K562 (cell line): Measurements from ENCODE around the gene MAP4K5. TPM values are rescaled to one million over a fixed set of nuclear protein-coding genes. Genes with fewer than 3 reads are reported as not detected.

ENCODE experiments used
- ATAC-seq: fragments of 200-7000 bp; cut with Tn5 transposase; 3 replicates; pipeline ENCODE4 v1.9.1; 2020; ENCODE audit warnings: moderate library complexity
- BruUV-seq: library from RNA; stranded (reverse); fragments of 400-500 nt; replicated peaks from 2 replicates; lab custom pipeline; 2021; lab: Mats Ljungman, UMichigan
- CTCF ChIA-PET: fragments of 300-600 bp; formaldehyde crosslinking; extraction: SDS; loops from one replicate; lab custom pipeline; 2021; ENCODE audit warnings: low intra/inter-chr PET ratio; lab: Yijun Ruan, JAX
- POLR2A ChIA-PET: fragments of 300-600, 350-650 bp; sonication (Branson Sonifier 250); formaldehyde crosslinking; extraction: SDS; loops from one replicate; lab custom pipeline; 2021; ENCODE audit warnings: antibody characterized with exemption, inconsistent platforms; lab: Yijun Ruan, JAX
- DNase-seq, 4 experiments: peaks; one replicate each; pipeline versions ENCODE4 v3.0.0 to v3.0.0-alpha.2; 2011 to 2018; ENCODE audit warnings: low spot score in 3 of 4, mixed read lengths in 3 of 4; ENCODE audit errors: extremely low read depth in 1 of 4
- FAIRE-seq: peaks from 2 replicates; lab custom pipeline; 2011; peaks lifted over from hg19 to GRCh38; lab: Jason Lieb, UNC
- H2AFZ ChIP-seq: 2 replicates; pipeline ENCODE4 v1.6.0; 2011; ENCODE audit warnings: low read depth, low read length, control low read depth, inconsistent platforms
- H3K27ac ChIP-seq: fragments of 200-600 bp; 3 replicates; pipeline ENCODE4 v1.8.0; 2011; ENCODE audit warnings: low read depth, mild to moderate bottlenecking, control low read depth, inconsistent platforms, low read length, moderate library complexity, mixed read lengths; ENCODE audit errors: extremely low read depth
- H3K27me3 ChIP-seq, 2 experiments: fragments of 300-600 bp in 1 of 2; 2 replicates in 1 of 2; 3 replicates in 1 of 2; pipeline versions ENCODE4 v1.6.0 to v1.8.0; 2011; ENCODE audit warnings: inconsistent platforms in 2 of 2, low read length in 2 of 2, mild to moderate bottlenecking in 1 of 2, mixed read lengths in 1 of 2, moderate library complexity in 1 of 2; ENCODE audit not compliant: control insufficient read depth in 2 of 2, insufficient read depth in 2 of 2
- H3K36me3 ChIP-seq: fragments of 300-600 bp; 3 replicates; pipeline ENCODE4 v1.8.0; 2011; ENCODE audit warnings: mild to moderate bottlenecking, low read length, inconsistent platforms; ENCODE audit not compliant: control insufficient read depth, insufficient read depth
- H3K4me1 ChIP-seq, 2 experiments: fragments of 200-600 bp in 1 of 2; replicated peaks in 1 of 2; 2 replicates in 1 of 2; 3 replicates in 1 of 2; pipeline versions ENCODE4 v1.5.1 to v1.8.0; 2011; ENCODE audit warnings: inconsistent platforms in 2 of 2, low read length in 2 of 2, mild to moderate bottlenecking in 1 of 2, mixed read lengths in 1 of 2, moderate library complexity in 1 of 2; ENCODE audit not compliant: control insufficient read depth in 2 of 2, insufficient read depth in 2 of 2
- H3K4me2 ChIP-seq: 2 replicates; pipeline ENCODE4 v1.6.1; 2011; ENCODE audit warnings: low read length, control low read depth, inconsistent platforms, mixed read lengths; ENCODE audit not compliant: insufficient read depth
- H3K4me3 ChIP-seq: fragments of 200-600 bp; sonication (generic), shearing (Covaris generic); 2 replicates; pipeline ENCODE4 v1.5.1; 2016; ENCODE audit warnings: control low read depth, inconsistent platforms
- H3K79me2 ChIP-seq: fragments of 200-600 bp; 3 replicates; pipeline ENCODE4 v1.8.0; 2011; ENCODE audit warnings: low read length, inconsistent platforms; ENCODE audit not compliant: control insufficient read depth, insufficient read depth
- H3K9ac ChIP-seq, 2 experiments: 2 replicates each; pipeline versions ENCODE4 v1.6.0 to v1.6.1; 2011; ENCODE audit warnings: low read depth in 2 of 2, low read length in 2 of 2, control low read depth in 1 of 2, inconsistent platforms in 1 of 2, mild to moderate bottlenecking in 1 of 2, mixed read lengths in 1 of 2; ENCODE audit not compliant: insufficient read depth in 1 of 2
- H3K9me1 ChIP-seq: one replicate; pipeline ENCODE4 v1.6.0; 2011; ENCODE audit warnings: inconsistent platforms, mild to moderate bottlenecking, low read length, moderate library complexity; ENCODE audit not compliant: control insufficient read depth, insufficient read depth
- H3K9me3 ChIP-seq: replicated peaks from 2 replicates; pipeline ENCODE4 v1.5.1; 2011; ENCODE audit warnings: low read depth, low read length, inconsistent platforms; ENCODE audit not compliant: control insufficient read depth, insufficient read depth
- H4K20me1 ChIP-seq: replicated peaks from 2 replicates; pipeline ENCODE4 v1.6.1; 2011; ENCODE audit warnings: low read length, inconsistent platforms, mixed read lengths; ENCODE audit not compliant: control insufficient read depth, insufficient read depth
- MGA ChIP-seq: fragments of 450-650 bp; IDR thresholded peaks from 2 replicates; pipeline ENCODE4 v1.6.1; 2016; ENCODE audit warnings: mild to moderate bottlenecking, moderate library complexity
- ZNF12 ChIP-seq: sonication (generic); formaldehyde crosslinking; IDR thresholded peaks from 2 replicates; pipeline ENCODE4 v1.4.0; 2020; ENCODE audit warnings: mild to moderate bottlenecking, missing genetic modification reagents
- WGBS: fragments of 100-300 bp; shearing (Covaris generic); methylation state at CpG from one replicate; pipeline ENCODE4 v1.1.6; 2016; ENCODE audit warnings: low coverage, mixed read lengths; ENCODE audit not compliant: insufficient coverage; ENCODE audit errors: missing lambda C conversion rate; 5-methylcytosine and 5-hydroxymethylcytosine counted together
- in situ Hi-C: fragments of 300-500 bp; cut with MboI; formaldehyde crosslinking; loops from 4 replicates; pipeline ENCODE4 v1.15.0; 2018; ENCODE audit warnings: inconsistent platforms, mixed read lengths
- intact Hi-C: fragments of 100-400 bp; cut with micrococcal nuclease; formaldehyde crosslinking; loops from 2 replicates; pipeline ENCODE4 v1.14.2; 2022
- polyA plus RNA-seq, 8 experiments: library from polyadenylated mRNA; depleted of rRNA in 4 of 8; stranded (reverse) in 5 of 8; unstranded in 3 of 8; fragments of >200 nt; fragmentation: Nextera tagmentation in 2 of 8; fragmentation: Illumina TruSeq in 1 of 8; extraction: Ambion mirVana in 2 of 8; extraction: Trizol in 1 of 8; gene quantifications; 2 replicates each; pipeline versions ENCODE4 v1.2.1 to v1.2.3, GENCODE V29; 2011 to 2014; ENCODE audit warnings: inconsistent platforms in 1 of 8, missing spikeins in 1 of 8
- total RNA-seq, 7 experiments: library from RNA; depleted of rRNA in 6 of 7; stranded (reverse); fragments of >200 nt in 6 of 7; fragmentation: Illumina TruSeq in 2 of 7; extraction: Trizol in 2 of 7; gene quantifications; 2 replicates each; pipeline versions ENCODE4 v1.2.1 to v1.2.3, GENCODE V29; 2011 to 2021; ENCODE audit warnings: low replicate concordance in 1 of 7
- TF ChIP-seq, protein P1 (sequence below): sonication (generic); formaldehyde crosslinking; IDR thresholded peaks from 2 replicates; pipeline ENCODE4 v1.8.0; 2023; ENCODE audit warnings: mild to moderate bottlenecking, missing genetic modification reagents

Gene MAP4K5
- total and polyA plus RNA-seq, 9 of the 15 experiments (the other 6 are each of a cell fraction or from before 2014, with no cell fraction given) = 5.9 to 29.4 (median 18.0) TPM

DNA sequence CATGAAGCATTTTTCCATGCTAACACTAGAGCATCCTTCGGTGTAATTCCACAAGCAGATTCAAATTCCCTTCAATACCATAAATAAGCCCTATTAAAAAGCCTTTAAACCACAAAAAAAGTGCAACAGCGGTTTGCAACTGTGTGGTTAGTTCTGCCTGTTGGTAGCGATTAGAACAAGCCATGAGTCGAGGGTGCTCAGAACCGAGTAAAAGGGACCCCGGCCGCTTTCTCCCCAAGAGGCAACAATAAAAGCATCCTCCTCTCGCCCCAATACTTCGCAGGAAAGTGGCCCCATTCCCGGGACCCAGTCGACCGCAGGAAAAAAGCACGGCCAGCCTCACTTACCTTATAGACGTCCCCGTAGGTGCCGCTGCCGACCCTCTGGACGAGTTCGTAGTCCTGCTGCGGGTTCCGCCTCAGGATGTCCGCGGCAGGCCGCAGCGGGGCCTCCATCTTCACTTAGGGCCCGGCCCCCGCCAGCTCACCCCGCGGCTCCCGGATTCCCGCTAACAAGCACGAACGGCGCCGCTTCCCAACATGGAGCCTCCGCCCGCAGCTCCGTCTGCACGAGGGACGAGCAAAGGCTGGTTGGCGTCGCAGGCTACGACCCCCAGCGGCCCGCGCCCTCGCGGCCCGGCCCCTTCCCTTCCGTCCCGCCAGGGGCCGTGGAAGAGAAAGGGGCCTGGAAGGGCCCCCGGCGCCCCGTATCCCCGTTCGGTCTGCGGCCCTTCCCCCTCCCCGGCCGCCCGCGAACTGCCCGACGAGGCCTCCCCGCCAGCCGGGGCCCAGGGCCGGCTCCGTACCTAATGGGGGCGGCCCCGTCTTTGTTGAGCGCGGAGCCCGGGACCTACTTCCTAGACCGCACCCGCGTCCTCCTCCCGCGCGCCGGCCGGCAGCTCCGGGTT is 521 bp downstream of the MAP4K5 start:
- H3K27me3 ChIP-seq = no peaks in the 10 kb centered on the region
- peaks cover 53% of the 10 kb centered on the region for H3K79me2 ChIP-seq
- 0 out of 2 replicates have a peak, but pooled peaks cover 7% of the 10 kb centered on the region for H4K20me1 ChIP-seq
- CTCF ChIA-PET = interaction anchor here (1.8 to 2.3 kb wide), 2 partner anchors 211 to 214 kb away, joined by 13 to 18 read pairs; no protein-coding TSS in a partner anchor
- peak overlapping the region; percentile 66 for H3K4me3 ChIP-seq
- intact Hi-C loops (loop anchor here (1.0 to 10.0 kb wide), 5 partner anchors 135 to 667 kb away; partner anchors contain the start of genes CDKL1 and VCPKMT), in situ Hi-C loops (loop anchor here (25.0 kb wide), 1 partner anchor 670 kb away; the partner anchor contains the start of gene NEMF)
- peak overlapping the region; percentile 73 to 95 for H3K9ac ChIP-seq
- POLR2A ChIA-PET = interaction anchor here (0.6 to 1.4 kb wide), 3 partner anchors 9 to 211 kb away, joined by 3 to 4 read pairs (median 4); no protein-coding TSS in a partner anchor
- ATAC-seq = peak; percentile 69
- FAIRE-seq = peak; percentile 23
- H2AFZ ChIP-seq = peak overlapping the region; percentile 74
- BruUV-seq = no TSS peak
- 2% methylated on average over 17 of the region's 82 CpGs for WGBS
- H3K4me2 ChIP-seq = peak overlapping the region; percentile 77
- no peaks in the 10 kb centered on the region for H3K9me1 ChIP-seq
- peak overlapping the region; percentile 86 for H3K27ac ChIP-seq
- peaks cover 16% of the 10 kb centered on the region; the same call in 2 of the 3 replicates for H3K36me3 ChIP-seq
- DNase-seq = peak in 2 of 4 experiments; percentile 37 to 43
- peaks cover 12 to 14% of the 10 kb centered on the region in 2 experiments; a peak in 4 of 5 replicates for H3K4me1 ChIP-seq
- no peaks in the 10 kb centered on the region for H3K9me3 ChIP-seq
- TF ChIP-seq MGA (peak; percentile 21; the same call in 1 of the 2 replicates), ZNF12 (CRISPR knock-in tag) (peak; percentile 57; the same call in 1 of the 2 replicates)
- TF ChIP-seq, protein P1, sequence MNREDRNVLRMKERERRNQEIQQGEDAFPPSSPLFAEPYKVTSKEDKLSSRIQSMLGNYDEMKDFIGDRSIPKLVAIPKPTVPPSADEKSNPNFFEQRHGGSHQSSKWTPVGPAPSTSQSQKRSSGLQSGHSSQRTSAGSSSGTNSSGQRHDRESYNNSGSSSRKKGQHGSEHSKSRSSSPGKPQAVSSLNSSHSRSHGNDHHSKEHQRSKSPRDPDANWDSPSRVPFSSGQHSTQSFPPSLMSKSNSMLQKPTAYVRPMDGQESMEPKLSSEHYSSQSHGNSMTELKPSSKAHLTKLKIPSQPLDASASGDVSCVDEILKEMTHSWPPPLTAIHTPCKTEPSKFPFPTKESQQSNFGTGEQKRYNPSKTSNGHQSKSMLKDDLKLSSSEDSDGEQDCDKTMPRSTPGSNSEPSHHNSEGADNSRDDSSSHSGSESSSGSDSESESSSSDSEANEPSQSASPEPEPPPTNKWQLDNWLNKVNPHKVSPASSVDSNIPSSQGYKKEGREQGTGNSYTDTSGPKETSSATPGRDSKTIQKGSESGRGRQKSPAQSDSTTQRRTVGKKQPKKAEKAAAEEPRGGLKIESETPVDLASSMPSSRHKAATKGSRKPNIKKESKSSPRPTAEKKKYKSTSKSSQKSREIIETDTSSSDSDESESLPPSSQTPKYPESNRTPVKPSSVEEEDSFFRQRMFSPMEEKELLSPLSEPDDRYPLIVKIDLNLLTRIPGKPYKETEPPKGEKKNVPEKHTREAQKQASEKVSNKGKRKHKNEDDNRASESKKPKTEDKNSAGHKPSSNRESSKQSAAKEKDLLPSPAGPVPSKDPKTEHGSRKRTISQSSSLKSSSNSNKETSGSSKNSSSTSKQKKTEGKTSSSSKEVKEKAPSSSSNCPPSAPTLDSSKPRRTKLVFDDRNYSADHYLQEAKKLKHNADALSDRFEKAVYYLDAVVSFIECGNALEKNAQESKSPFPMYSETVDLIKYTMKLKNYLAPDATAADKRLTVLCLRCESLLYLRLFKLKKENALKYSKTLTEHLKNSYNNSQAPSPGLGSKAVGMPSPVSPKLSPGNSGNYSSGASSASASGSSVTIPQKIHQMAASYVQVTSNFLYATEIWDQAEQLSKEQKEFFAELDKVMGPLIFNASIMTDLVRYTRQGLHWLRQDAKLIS (CRISPR knock-in tag) = peak; percentile 36; the same call in 1 of the 2 replicates
